Measurements from ENCODE around the gene RPS6KA1.
A peak's percentile ranks its signal among the peaks of the same experiment; 100 is the strongest.

RPS6KA1 gene

DNA sequence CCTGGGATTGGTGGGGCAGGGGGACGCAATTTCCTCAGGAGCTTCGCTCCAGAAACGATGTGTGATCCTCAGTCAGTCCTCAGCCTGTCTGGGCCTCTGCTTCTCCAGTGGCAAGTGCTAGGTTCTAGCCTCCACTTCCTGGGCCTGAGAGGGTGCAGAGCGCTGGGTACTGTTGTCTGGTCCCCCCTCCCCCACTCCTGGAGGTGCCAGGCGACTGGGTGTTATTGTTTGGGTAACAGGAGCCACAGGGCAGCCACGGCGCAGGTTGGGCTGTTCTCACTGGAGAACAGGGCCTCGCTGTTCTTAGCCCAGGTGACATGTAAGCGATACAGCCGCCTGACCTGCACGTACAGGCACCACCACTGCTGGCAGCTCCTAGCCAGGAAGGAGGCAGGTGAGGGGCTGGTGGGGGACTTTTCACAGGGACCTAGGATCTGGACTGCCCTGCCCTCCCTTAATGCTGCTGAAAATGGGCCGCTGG, 2.1 kb downstream of the RPS6KA1 start:
- DNase-seq (ENCODE audit: low spot score), result no peak

DNA sequence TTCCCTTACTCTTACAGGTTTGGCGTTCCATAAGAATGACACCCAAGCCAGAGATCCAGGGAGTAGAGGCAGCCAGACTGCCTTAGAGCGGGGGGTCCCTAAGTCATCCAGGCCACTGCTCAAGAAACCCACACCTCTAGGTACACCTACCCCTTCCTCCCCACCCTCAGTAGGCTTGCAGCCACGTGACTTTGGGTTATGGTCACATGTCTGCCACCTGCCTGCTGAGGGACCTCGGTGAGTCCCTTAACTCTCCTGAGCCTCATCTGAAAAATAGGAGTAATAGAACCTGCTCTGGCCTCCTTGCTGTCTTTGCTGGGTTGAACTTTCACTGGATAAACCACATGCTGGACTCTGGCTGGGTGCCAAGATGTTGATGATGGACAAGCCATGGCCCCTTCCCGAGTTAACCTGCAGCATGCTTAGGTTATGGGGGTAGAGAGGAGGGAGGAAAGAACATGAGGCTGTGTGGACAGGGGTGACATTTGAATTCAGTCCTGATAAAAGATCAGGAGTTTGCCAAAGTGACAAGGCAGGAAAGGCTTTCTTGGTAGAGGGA, 4.5 kb downstream of the RPS6KA1 start:
- no peak for DNase-seq (ENCODE audit: low spot score)

DNA sequence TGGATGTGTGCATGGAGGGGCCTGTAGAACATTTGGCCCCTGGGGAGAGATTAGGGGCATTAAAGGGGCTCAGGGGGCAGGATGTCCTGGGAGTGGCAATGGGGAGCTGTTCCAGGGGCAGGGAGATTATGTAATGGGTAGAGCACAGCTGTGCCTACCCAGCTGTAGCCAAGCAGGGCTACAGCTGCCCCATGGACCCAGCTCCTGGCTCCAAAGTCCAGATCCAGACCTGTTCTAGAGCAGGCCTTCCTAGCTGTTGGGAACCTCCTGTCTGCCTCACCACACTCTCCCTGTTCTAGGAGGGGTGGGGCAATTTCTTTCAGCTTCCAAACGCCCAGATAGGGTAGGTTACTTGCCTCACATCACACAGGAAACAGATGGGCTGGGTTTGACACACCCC, 5.6 kb downstream of the RPS6KA1 start:
- no peak for DNase-seq (ENCODE audit: low spot score)

DNA sequence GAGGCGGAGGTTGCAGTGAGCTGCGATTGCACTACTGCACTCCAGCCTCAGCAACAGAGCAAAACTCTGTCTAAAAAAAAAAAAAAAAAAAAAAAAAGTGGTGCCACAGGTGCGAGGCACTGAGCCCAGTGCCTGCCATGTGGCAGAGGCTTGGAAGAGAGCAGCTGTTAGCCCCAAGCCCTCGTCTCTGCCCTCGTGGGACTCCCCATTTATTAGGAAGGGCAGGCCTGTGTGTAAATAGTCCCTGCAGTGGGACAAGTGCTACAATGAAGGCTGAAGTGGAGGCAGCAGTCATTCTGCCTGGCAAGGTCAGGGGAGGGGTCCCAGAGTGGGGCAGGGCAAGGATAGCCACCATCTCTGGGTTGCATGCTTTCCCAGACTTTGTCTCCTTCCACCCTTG, 6.5 kb downstream of the RPS6KA1 start:
- no peak for DNase-seq (ENCODE audit: low spot score)

DNA sequence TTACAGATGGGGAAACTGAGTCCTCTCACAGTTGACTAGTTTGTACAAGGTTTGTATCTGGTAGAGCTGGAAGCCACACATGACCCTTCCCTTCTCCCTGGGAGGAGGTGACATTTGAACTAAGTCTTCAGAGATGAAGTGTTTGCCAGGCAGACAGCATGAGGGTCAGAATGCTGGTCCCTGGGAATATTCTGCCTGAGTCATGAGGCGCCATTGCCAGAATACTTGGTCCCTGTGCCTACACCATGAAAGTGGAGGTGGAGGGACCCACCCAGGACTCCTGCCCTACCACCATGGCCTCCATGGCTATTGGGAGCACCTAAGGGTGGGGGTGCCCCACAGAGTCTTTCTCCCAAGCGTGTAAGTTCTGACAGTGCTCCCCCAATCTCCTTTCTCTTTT, 7.0 kb downstream of the RPS6KA1 start:
- no peak for DNase-seq (ENCODE audit: low spot score)

DNA sequence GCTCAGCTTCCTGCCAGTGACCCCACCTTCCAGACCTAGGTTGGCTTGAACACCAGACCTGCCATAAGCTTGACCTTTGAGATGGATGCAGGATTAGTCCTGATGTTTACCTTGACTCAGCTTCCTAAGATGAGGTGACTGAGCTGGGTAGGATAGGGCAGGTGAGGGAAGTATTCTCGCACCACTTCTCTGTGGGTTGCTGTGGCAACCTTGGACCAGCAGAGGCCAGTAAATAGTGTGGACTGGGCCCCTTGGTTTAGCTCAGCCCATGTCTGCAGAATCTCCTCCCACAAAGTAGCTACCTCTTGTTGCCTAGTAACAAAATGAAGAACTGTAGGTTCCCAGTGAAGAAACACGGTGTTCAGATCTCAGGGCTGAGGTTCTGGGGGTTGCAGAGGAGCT, 8.4 kb downstream of the RPS6KA1 start:
- peak; percentile 32 for DNase-seq (ENCODE audit: low spot score)

DNA sequence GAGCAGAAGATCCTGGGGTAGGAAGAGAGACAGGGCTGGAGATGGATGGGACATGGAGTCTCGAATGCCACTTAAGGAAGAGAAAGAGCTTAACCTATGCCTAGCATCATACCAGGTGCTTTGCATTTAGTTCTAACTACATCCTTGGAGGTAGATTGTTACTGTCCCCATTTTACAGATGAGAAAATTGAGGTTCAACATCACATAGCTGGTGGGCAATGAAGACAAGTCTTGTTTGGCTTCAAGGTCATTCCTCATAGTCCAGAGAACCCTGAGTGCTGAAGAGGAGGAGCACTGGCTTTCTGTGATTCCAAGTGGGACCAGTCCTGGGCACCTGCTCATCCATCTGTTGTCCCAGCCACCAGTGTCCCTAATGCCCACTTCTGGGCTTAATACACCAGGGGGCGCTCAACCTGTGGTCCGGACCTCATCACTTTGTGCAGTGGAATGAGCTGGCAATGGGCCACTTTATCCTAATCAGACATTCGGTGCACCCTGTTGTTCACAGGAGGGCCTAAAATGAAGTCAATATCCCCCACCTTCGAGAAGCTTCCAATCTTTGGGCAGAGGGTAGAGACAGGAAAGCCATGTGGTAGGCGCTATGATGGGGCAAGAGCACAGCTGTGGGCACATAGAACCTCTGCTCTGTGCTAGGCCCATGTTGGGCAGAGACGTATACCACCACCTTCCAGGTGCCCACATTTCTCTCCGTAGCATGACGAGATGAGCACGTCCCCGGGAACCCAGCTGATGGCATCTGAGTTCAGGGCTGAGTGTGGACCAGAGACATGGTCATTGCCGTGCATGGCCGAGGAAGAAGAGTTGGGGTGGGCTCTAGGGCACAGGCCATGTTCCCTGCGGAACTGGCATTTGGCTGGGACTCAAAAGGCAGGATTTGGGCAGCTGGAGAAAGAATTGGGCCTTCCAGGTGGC, 9.2 kb downstream of the RPS6KA1 start:
- peak; percentile 68 for DNase-seq (ENCODE audit: low spot score)

DNA sequence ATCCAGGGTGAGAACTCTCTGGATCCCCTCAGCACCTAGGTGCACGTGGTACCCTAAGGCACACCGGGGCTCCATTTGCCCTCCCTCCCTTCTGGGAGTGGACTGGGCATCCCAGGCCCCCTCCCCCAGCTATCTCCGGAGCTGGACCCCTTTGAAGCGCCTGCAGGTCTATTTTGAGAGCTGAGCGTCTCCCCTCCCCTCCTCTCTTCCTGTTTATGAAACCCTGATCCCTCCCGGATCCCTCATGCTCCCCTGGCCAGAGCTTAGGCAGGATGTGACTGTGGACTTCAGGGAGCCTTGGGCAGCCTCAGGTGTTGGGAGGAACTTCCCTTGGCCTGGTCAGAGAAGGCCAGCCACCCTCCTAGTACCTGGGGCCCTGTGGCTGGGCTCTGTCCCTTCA, 10.2 kb downstream of the RPS6KA1 start:
- DNase-seq (ENCODE audit: low spot score), result no peak

DNA sequence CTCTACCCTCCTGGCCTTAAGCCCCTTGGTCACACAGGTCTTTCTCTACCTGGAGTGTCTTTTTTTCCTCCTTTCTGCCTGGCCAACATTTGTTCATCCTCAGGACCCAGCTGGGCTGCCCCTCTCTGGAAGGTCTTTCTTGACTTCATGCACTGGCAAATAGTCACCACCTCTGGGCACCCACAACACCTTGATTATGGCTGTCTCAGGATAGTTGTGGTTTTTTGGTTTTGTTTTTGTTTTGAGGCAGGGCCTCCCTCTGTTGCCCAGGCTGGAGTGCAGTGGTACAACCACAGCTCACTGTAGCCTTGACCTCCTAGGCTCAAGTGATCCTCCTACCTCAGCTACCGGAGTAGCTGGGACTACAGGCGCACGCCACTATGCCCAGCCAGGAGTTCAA, 10.8 kb downstream of the RPS6KA1 start:
- DNase-seq (ENCODE audit: low spot score), result no peak

DNA sequence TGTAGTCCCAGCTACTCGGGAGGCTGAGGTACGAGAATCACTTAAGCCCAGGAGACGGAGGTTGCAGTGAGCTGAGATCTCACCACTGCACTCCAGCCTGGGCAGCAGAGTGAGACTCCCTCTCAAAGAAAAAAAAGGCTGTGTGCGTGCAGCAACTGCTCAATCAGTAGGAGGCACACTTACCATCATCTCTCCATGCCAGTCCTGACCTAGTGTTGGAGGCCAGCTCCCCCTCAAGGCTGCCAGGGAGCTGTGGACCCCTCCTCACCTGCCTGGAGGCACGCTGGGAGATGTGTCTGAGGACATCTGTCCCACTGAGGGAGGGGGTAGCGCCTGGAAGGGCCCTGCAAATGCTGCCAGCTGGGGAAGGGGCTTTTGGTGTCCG, 11.9 kb downstream of the RPS6KA1 start:
- DNase-seq (ENCODE audit: low spot score), result no peak

DNA sequence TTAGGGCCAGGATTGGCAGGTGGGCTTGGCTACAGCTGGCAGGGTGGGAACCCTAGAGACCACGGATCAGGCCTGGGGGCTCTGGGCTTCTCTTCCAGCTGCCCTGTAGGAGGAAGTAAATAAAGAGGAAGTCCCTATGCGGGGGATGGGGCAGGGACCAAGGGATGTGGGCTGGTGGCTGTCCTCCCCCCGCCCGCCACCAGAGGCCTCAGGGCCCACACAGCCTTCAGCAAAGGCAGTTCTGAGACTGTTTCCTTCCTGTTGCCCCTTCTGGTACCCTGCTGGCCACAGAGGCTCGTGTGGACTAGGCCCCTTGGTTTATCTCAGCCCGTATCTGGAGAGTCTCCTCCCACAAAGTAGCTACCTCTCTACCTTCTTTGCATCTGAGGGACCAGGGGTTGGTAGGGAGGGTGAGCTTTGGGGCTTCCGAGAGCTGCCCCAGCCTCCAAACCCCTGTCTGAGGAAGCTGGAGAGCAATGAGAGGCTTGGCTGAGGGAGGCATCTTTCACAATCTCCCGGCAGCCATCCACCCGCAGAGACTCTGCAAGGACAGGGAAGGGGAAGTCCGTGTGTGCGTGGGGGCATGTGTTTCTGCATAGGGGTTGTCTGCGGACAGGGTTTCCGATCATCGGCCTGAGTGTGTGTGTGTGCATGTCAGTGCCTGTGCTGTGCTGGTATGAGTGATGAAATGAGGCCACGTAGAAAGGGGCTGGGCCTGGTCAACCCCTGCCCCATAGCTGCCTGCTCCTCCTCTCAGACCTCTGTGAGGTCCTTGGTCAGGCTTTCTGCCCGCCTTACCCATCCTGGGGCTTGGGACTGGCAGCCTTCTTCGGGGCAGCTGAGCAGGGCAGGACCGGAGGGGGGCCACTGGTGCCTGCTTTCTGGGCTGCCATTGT, 12.5 kb downstream of the RPS6KA1 start:
- peak; percentile 42 for DNase-seq (ENCODE audit: low spot score)

DNA sequence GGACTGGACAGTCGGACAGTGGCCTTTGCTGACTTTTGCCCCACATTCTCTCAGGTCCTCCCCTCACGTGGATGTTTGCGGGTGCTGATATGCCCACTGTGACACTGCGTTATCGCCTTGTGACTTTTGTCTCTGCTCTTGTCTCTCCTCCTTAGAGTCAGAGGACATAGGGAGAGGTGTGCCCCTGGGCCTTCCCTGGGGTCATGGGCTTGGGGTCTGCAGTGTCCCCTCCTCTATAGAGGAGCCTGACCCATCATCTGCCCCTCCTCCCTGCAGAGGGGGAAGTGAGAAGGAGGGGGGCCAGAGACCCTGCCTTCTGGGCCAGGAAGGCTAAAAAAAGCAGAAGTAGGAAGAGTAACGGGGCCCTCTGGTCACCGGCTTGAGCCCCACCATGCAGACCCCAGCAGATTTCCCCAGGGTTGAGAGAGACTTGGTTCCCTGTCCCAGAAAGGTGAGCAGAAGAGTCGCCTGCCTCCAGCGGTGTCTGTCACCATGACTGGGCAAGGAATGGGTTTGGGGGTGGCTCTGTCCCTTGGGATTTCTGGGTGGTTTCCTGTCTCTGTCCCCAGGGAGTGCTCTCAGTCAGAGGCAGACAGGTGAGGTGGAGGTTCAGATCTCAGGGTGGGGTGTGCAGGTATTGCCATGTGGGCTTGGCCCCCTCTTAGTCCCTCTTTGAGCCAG, 13.3 kb downstream of the RPS6KA1 start:
- no peak for DNase-seq (ENCODE audit: low spot score)

DNA sequence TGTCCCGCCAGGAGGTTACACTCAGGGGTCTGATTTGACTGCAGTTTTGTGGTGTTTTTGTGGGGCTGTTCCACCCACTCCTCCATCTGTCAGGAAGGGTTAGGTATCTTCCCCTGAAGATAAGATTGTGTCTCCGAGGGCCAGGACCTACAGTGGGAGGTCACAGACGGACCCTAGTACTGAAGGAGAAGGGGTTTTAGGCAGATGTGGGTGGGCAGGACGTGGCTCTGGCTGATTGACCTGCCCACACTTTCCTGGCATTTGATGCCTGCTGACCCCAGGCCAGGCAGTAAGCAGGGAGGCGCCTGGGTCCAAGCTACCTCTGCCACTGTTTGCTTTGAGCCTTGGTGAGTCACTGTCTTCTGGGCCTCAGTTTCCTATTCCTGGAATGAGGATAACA, 13.9 kb downstream of the RPS6KA1 start:
- no peak for DNase-seq (ENCODE audit: low spot score)

DNA sequence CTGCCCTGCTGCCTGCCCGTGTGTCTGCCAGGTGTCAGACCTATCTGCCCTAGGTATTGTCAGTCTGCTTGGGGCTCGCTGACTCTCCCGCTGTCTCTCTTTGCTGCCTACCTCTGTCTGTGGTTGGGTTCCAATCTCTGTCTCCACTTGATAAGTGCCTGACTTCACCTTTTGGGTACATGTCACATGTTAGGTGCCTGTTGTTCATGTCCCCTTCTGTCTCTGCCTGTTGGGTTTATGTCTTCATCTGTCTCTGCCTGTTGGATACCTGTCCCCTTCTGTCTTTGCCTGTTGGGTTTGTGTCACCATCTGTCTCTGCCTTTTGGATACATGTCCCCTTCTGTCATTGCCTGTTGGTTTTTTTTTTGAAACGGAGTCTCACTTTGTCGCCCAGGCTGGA, 14.6 kb downstream of the RPS6KA1 start:
- DNase-seq (ENCODE audit: low spot score), result no peak

DNA sequence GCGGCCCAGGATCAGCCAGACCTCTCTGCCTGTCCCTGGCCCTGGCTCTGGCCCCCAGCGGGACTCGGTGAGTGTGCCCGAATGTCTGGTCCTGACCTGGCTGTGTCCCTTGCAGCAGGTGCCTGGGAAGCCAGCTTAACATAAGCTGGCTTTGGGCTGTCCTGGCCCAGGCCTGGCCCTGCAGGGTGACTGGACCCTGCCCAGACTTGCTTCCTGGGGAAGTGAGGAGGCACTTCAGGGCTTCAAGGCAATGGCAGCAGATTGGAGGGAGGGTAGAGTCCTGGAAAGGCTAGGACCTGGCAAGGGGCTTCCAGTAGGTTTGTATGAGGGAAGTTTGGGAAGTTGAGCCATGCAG, 16.4 kb downstream of the RPS6KA1 start:
- no peak for DNase-seq (ENCODE audit: low spot score)

DNA sequence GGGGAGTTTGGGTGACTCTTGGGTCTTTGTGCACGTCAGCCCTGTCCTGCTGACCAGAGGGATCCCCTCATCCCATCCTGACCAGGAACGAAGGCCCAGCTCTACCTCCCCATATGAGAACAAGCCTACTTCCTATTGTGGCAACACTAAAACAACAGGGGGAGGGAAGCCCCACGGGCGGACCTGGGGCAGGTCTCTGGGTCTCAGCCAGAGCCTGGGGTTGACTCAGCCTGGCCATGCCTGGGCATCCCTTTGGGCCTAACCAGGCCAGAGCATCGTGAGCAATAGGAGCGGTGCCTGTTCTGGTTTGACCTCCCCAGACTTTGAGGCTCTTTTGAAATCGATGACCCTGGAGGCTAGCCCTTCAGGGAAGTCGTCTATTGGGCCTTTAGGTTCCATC, 16.8 kb downstream of the RPS6KA1 start:
- no peak for DNase-seq (ENCODE audit: low spot score)

DNA sequence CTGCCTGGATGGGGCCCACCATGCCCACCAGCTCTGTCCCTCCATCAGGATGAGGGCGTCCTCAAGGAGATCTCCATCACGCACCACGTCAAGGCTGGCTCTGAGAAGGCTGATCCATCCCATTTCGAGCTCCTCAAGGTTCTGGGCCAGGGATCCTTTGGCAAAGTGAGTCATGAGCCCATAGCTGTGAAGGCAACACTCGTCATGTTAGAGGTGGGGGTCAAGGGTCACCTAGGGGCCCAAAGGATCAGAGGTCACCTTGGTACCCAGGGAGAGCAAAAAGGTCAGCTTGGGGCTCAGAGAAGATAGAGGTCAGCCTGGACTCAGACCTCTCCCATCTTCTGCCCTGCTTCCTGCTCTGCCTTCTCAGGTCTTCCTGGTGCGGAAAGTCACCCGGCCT, 17.3 kb downstream of the RPS6KA1 start:
- DNase-seq (ENCODE audit: low spot score), result no peak

DNA sequence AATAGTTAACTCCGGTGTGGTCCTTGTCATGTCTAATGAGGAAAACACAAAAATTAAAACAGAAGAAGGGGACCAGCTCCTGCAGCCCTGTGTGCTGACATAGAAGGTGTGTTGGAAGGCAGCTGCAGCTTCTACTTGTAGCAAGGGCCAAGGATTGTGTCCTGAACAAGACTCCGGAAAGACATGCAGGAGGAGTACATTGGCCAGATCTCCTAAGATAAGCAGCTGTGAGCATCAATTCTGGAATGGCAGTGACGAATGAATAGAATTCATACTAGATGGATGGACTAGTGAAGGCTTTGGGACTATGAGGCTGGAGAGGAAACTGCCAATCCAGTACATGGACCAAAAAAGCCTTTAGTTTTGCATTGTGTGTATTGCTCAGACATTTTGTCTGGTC, 19.3 kb downstream of the RPS6KA1 start:
- no peak for DNase-seq (ENCODE audit: low spot score)

DNA sequence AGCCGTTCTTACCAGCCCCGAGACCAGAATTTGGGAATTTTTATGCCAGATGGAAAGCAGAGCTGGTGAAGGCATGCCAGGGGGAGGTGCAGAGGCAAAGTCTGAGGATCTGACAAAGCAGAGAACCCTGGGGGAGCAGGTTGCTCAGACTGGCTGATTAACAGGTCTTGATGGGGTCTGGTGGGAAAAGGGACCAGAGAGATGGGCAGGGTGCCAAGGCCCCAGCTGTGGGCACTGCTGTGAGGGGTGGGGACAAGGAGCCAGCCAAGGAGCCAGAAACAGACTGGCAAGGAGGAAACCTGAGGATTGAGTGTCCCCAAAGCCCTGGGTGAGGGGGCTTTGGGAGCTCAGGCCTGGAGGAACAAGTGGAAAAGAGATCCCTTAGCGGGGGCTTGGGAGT, 21.4 kb downstream of the RPS6KA1 start:
- no peak for DNase-seq (ENCODE audit: low spot score)

DNA sequence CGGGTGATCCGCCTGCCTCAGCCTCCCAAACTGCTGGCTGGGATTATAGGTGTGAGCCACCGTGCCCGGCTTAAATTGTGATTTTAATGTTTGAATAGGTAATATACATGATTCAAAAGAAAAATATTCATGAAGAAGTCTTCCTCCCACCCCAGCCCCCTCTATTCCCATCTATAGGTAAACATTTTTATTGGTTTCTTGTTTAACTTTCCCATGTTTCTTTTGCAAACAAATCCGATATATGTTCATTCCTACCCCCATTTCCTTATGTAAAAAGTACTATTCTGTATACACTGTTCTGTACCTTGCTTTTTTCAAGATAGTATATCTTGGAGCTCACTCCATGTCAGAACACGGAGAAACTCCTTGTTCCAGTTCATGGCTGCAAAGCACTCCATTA, 23.2 kb downstream of the RPS6KA1 start:
- no peak for DNase-seq (ENCODE audit: low spot score)

DNA sequence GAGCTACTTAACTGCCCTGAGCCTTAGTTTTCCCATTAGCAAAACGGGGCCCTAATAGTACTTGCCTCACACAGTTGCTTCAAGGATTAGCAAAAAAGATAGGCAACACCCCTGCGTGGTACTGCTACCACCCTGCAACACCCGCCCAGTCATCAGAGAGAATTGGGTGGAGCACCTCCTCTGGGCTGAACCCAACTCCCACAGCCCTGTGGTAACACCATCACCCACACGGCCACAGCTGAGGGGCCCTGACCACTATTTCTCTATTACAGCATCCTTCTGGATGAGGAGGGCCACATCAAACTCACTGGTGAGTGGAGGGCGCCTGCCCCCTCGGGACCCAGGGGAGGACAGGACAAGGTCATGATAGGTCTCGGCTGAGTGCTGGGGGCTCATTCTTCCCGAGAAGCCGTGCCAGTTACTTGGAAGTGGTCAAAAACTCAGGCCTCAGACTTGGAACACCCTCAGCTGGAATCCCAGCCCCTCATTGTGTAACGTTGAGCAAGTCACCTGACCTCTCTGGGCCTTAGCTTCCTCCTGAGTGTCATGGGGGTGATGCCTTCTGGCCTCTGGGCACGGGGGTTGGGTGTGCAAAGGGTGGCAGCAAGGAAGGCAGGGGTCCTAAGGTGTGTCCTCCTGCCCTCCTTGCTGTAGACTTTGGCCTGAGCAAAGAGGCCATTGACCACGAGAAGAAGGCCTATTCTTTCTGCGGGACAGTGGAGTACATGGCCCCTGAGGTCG, 24.6 kb downstream of the RPS6KA1 start:
- no peak for DNase-seq (ENCODE audit: low spot score)

DNA sequence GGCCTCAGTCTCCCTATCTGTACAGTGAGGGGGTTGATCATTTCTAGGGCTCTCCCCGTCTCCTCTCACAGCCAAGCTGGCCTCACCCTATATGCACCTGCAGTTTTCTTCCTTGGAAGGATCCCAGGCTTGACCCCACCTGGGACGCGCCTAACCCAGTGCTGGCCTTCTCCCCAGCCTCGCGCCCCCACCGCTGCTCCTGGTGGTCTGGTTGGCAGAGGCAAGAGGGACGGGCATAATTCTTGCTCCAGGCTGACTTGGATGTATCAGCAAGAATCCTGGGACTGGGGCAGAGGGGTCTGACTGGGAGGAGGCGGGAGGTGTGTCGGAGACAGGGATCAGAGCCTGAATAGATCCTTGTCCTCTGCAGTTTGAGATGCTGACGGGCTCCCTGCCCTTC, 25.2 kb downstream of the RPS6KA1 start:
- DNase-seq (ENCODE audit: low spot score), result no peak
